H1 (cell line): ENCODE measurements around the gene CPTP. TPM values are rescaled to one million over a fixed set of nuclear protein-coding genes. Genes with fewer than 3 reads are reported as not detected.

Experiments
- CTCF ChIA-PET: fragments of 300-600 bp; sonication (Branson Sonifier 250); formaldehyde crosslinking; loops from one replicate; lab custom pipeline; 2021; ENCODE audit not compliant: partially characterized antibody; lab: Charles Lee
- POLR2A ChIA-PET: fragments of 300-600 bp; sonication (Branson Sonifier 250); formaldehyde crosslinking; loops from one replicate; lab custom pipeline; 2021; ENCODE audit warnings: inconsistent platforms; ENCODE audit not compliant: partially characterized antibody; lab: Charles Lee
- DNase-seq, 2 experiments: peaks; one replicate each; pipeline versions ENCODE4 v3.0.0 to v3.0.0-alpha.2; 2010 to 2022; ENCODE audit warnings: low spot score in 2 of 2, low read depth in 1 of 2, mixed read lengths in 1 of 2
- FAIRE-seq: peaks from 2 replicates; lab custom pipeline; 2011; peaks lifted over from hg19 to GRCh38; lab: Jason Lieb, UNC
- H2AFZ ChIP-seq: 2 replicates; pipeline ENCODE4 v1.8.1; 2012; ENCODE audit warnings: low read length, inconsistent platforms
- H2AK5ac ChIP-seq: 2 replicates; pipeline ENCODE4 v1.6.1; 2013; ENCODE audit warnings: low read depth, low read length
- H2BK120ac ChIP-seq: replicated peaks from 2 replicates; pipeline ENCODE3; 2013; ENCODE audit warnings: low read depth, low read length, inconsistent platforms
- H2BK12ac ChIP-seq: 2 replicates; pipeline ENCODE4 v1.6.1; 2013; ENCODE audit warnings: low read depth, low read length
- H2BK15ac ChIP-seq: 2 replicates; pipeline ENCODE4 v1.6.1; 2013; ENCODE audit warnings: low read length
- H2BK20ac ChIP-seq: 2 replicates; pipeline ENCODE4 v1.6.1; 2013; ENCODE audit warnings: low read length
- H2BK5ac ChIP-seq: 2 replicates; pipeline ENCODE4 v1.6.1; 2013; ENCODE audit warnings: low read depth, low read length
- H3K14ac ChIP-seq: 2 replicates; pipeline ENCODE4 v1.6.1; 2013; ENCODE audit warnings: inconsistent platforms; ENCODE audit not compliant: insufficient read length
- H3K18ac ChIP-seq: 2 replicates; pipeline ENCODE4 v1.6.1; 2013; ENCODE audit warnings: low read length; ENCODE audit errors: extremely low read depth
- H3K23ac ChIP-seq: 2 replicates; pipeline ENCODE4 v1.6.1; 2013; ENCODE audit warnings: inconsistent platforms; ENCODE audit not compliant: insufficient read length
- H3K23me2 ChIP-seq: 2 replicates; pipeline ENCODE4 v1.6.1; 2013; ENCODE audit warnings: low read depth, low read length
- H3K27ac ChIP-seq: 2 replicates; pipeline ENCODE4 v1.6.1; 2011; ENCODE audit warnings: low read depth, low read length, inconsistent platforms
- H3K27me3 ChIP-seq, 4 experiments: replicated peaks in 1 of 4; 1 replicate in 1 of 4; 2 replicates in 3 of 4; pipeline versions ENCODE4 v1.6.1 to v1.8.1; 2011 to 2013; ENCODE audit warnings: low read length in 3 of 4, mild to moderate bottlenecking in 3 of 4, inconsistent platforms in 2 of 4, mixed read lengths in 2 of 4, moderate library complexity in 1 of 4; ENCODE audit not compliant: control insufficient read depth in 3 of 4, insufficient read depth in 3 of 4; ENCODE audit errors: extremely low read depth in 1 of 4
- H3K36me3 ChIP-seq, 4 experiments: 2 replicates each; pipeline versions ENCODE4 v1.6.1 to v1.8.1; 2011 to 2013; ENCODE audit warnings: mild to moderate bottlenecking in 4 of 4, low read length in 3 of 4, moderate library complexity in 2 of 4, control low read depth in 1 of 4, inconsistent platforms in 1 of 4; ENCODE audit not compliant: insufficient read depth in 4 of 4, control insufficient read depth in 2 of 4
- H3K4ac ChIP-seq: replicated peaks from 2 replicates; pipeline ENCODE3; 2013; ENCODE audit warnings: low read length, low read depth, mixed read lengths, inconsistent platforms; ENCODE audit not compliant: insufficient read length
- H3K4me1 ChIP-seq, 4 experiments: replicated peaks in 1 of 4; 1 replicate in 1 of 4; 2 replicates in 3 of 4; pipeline versions ENCODE4 v1.6.1 to v1.8.1; 2011 to 2013; ENCODE audit warnings: low read length in 3 of 4, inconsistent platforms in 2 of 4, mixed read lengths in 1 of 4; ENCODE audit not compliant: insufficient read depth in 4 of 4, control insufficient read depth in 3 of 4
- H3K4me2 ChIP-seq, 2 experiments: 2 replicates each; pipeline versions ENCODE4 v1.6.1 to v1.8.1; 2011 to 2013; ENCODE audit warnings: low read depth in 2 of 2, low read length in 2 of 2, control low read depth in 1 of 2, inconsistent platforms in 1 of 2, mild to moderate bottlenecking in 1 of 2; ENCODE audit not compliant: insufficient read depth in 1 of 2
- H3K4me3 ChIP-seq, 4 experiments: fragments of 200-600, 300-600 bp in 1 of 4; sonication (generic), shearing (Covaris generic), sonication (Bioruptor Twin) in 1 of 4; 2 replicates each; pipeline versions ENCODE4 v1.5.1 to v1.8.1; 2011 to 2016; ENCODE audit warnings: low read length in 4 of 4, low read depth in 3 of 4, control low read depth in 2 of 4, inconsistent platforms in 2 of 4, mild to moderate bottlenecking in 2 of 4, mixed read lengths in 1 of 4, moderate library complexity in 1 of 4; ENCODE audit not compliant: insufficient read depth in 2 of 4; ENCODE audit errors: extremely low read depth in 1 of 4
- H3K56ac ChIP-seq: replicated peaks from 2 replicates; pipeline ENCODE3; 2013; ENCODE audit warnings: low read depth, mild to moderate bottlenecking, mixed read lengths, low read length, inconsistent platforms; ENCODE audit not compliant: insufficient read length
- H3K79me1 ChIP-seq: 2 replicates; pipeline ENCODE4 v1.6.1; 2013; ENCODE audit warnings: low read depth, low read length, control low read depth
- H3K79me2 ChIP-seq, 2 experiments: 2 replicates each; pipeline versions ENCODE4 v1.6.1 to v1.8.1; 2012 to 2013; ENCODE audit warnings: low read length in 2 of 2, mild to moderate bottlenecking in 2 of 2, inconsistent platforms in 1 of 2; ENCODE audit not compliant: insufficient read depth in 2 of 2, control insufficient read depth in 1 of 2
- H3K9ac ChIP-seq, 4 experiments: replicated peaks in 1 of 4; 1 replicate in 1 of 4; 2 replicates in 3 of 4; pipeline versions ENCODE4 v1.6.1 to v1.8.1; 2011 to 2013; ENCODE audit warnings: low read depth in 3 of 4, low read length in 3 of 4, control low read depth in 2 of 4, mild to moderate bottlenecking in 2 of 4, moderate library complexity in 2 of 4, inconsistent platforms in 1 of 4; ENCODE audit errors: extremely low read depth in 1 of 4
- H3K9me3 ChIP-seq, 2 experiments: 2 replicates each; pipeline versions ENCODE4 v1.6.1 to v1.8.1; 2012 to 2013; ENCODE audit warnings: mild to moderate bottlenecking in 2 of 2, moderate library complexity in 2 of 2, control low read depth in 1 of 2, inconsistent platforms in 1 of 2, low read depth in 1 of 2, low read length in 1 of 2, mixed read lengths in 1 of 2; ENCODE audit not compliant: insufficient read depth in 2 of 2
- H4K20me1 ChIP-seq, 2 experiments: replicated peaks in 1 of 2; 2 replicates each; pipeline versions ENCODE3 to v1.8.1; 2011 to 2013; ENCODE audit warnings: inconsistent platforms in 2 of 2, low read length in 2 of 2, mild to moderate bottlenecking in 1 of 2; ENCODE audit not compliant: insufficient read depth in 2 of 2, control insufficient read depth in 1 of 2
- H4K5ac ChIP-seq: 2 replicates; pipeline ENCODE4 v1.6.1; 2013; ENCODE audit warnings: low read length, low read depth, mixed read lengths, inconsistent platforms; ENCODE audit not compliant: insufficient read length
- H4K8ac ChIP-seq: 2 replicates; pipeline ENCODE4 v1.8.0; 2013; ENCODE audit warnings: mild to moderate bottlenecking, moderate library complexity, low read length, inconsistent platforms; ENCODE audit not compliant: insufficient read depth; ENCODE audit errors: extremely low read depth
- H4K91ac ChIP-seq: replicated peaks from 2 replicates; pipeline ENCODE3; 2013; ENCODE audit warnings: low read length, mixed read lengths, inconsistent platforms; ENCODE audit not compliant: insufficient read length
- ATF2 ChIP-seq: IDR thresholded peaks from 2 replicates; pipeline ENCODE4 v1.6.1; 2012; ENCODE audit warnings: low read length, inconsistent platforms
- CHD2 ChIP-seq: IDR thresholded peaks from 2 replicates; pipeline ENCODE4 v1.6.1; 2012; ENCODE audit warnings: low read length, improper control_type of control experiment
- EGR1 ChIP-seq: IDR thresholded peaks from 2 replicates; pipeline ENCODE4 v1.6.1; 2011; ENCODE audit warnings: low read depth, low read length, borderline replicate concordance
- EP300 ChIP-seq, 2 experiments: IDR thresholded peaks; 1 replicate in 1 of 2; 2 replicates in 1 of 2; pipeline ENCODE4 v1.6.1; 2011 to 2012; ENCODE audit warnings: low read depth in 2 of 2, low read length in 2 of 2, mild to moderate bottlenecking in 2 of 2, borderline replicate concordance in 1 of 2, inconsistent platforms in 1 of 2, moderate library complexity in 1 of 2
- GABPA ChIP-seq: IDR thresholded peaks from 2 replicates; pipeline ENCODE4 v1.6.1; 2011; ENCODE audit warnings: mild to moderate bottlenecking, low read length, moderate library complexity, borderline replicate concordance; ENCODE audit not compliant: insufficient read depth
- JUND ChIP-seq: IDR thresholded peaks from 2 replicates; pipeline ENCODE4 v1.6.1; 2011; ENCODE audit warnings: mild to moderate bottlenecking, improper control_type of control experiment, low read length
- POU5F1 ChIP-seq: IDR thresholded peaks from 2 replicates; pipeline ENCODE4 v1.6.1; 2011; ENCODE audit warnings: low read depth, mild to moderate bottlenecking, low read length, moderate library complexity
- RAD21 ChIP-seq, 2 experiments: IDR thresholded peaks in 1 of 2; conservative IDR thresholded peaks in 1 of 2; 2 replicates each; pipeline ENCODE4 v1.6.1; 2011; ENCODE audit warnings: low read depth in 2 of 2, low read length in 2 of 2, improper control_type of control experiment in 1 of 2, inconsistent platforms in 1 of 2, mild to moderate bottlenecking in 1 of 2, moderate library complexity in 1 of 2
- WGBS, 2 experiments: shearing (Covaris generic) in 1 of 2; methylation state at CpG; one replicate each; pipeline versions ENCODE4 v1.1.6 to v1.1.7; 2013 to 2015; ENCODE audit warnings: low lambda C conversion rate in 2 of 2, mixed read lengths in 2 of 2, inconsistent platforms in 1 of 2, low coverage in 1 of 2, missing lambda C conversion rate in 1 of 2; ENCODE audit not compliant: insufficient replicate concordance in 2 of 2, insufficient coverage in 1 of 2, insufficient read length in 1 of 2; ENCODE audit errors: extremely low coverage in 1 of 2, missing lambda C conversion rate in 1 of 2; 5-methylcytosine and 5-hydroxymethylcytosine counted together
- polyA plus RNA-seq, 7 experiments: library from polyadenylated mRNA; depleted of rRNA in 3 of 7; stranded (reverse) in 5 of 7; unstranded in 2 of 7; fragments of >200 nt in 5 of 7; fragments of 200-250 nt in 2 of 7; gene quantifications; 1 replicate in 5 of 7; 2 replicates in 1 of 7; 4 replicates in 1 of 7; pipeline versions ENCODE4 v1.2.1 to v1.2.3, GENCODE V29; 2011 to 2013; ENCODE audit warnings: missing spikeins in 2 of 7, mixed read lengths in 2 of 7
- total RNA-seq: library from RNA; stranded (reverse); fragmentation: NEBNext Ultra II Directional; extraction: Animal tissue kit (Norgen Biotek cat#: 25700); gene quantifications from 2 replicates; pipeline ENCODE4 v1.2.1, GENCODE V29; 2021

CPTP gene
- total and polyA plus RNA-seq, 2 of the 8 experiments (the other 6 are each of a cell fraction or from before 2014, with no cell fraction given) = 8.1 to 10.6 TPM

GRCh38 chr1:1284221-1285101 is 40.1 kb upstream of the CPTP start:
- H3K79me2 ChIP-seq = no peaks in the 10 kb centered on the region
- TF ChIP-seq GABPA (no peak), POU5F1 (no peak), JUND (no peak), RAD21 (IDR thresholded peaks at IDR 0.05 in 1 of 2, conservative IDR thresholded peaks at IDR 0.05 in 1 of 2; ENCODE audit: low read depth in 2 of 2, low read length in 2 of 2) (no peak), ATF2 (no peak), CHD2 (no peak), EP300 (IDR thresholded peaks at IDR 0.05; ENCODE audit: borderline replicate concordance in 1 of 2, low read depth in 2 of 2, low read length in 2 of 2) (no peak), EGR1 (no peak)

More at GRCh38 chr1:1284221-1285101, 40.1 kb upstream of the CPTP start:
- DNase-seq = peak in 1 of 2 experiments; percentile 54
- H2BK5ac ChIP-seq = no peak overlapping the region
- no peak for FAIRE-seq
- H2BK15ac ChIP-seq = no peak overlapping the region
- peak overlapping the region; percentile 68; the same call in 1 of the 2 replicates for H4K8ac ChIP-seq
- H3K9me3 ChIP-seq = peaks cover 0 to 2% of the 10 kb centered on the region in 2 experiments; a peak in 1 of 4 replicates
- H3K27me3 ChIP-seq = no peaks in the 10 kb centered on the region
- no peak overlapping the region for H3K14ac ChIP-seq
- no peak overlapping the region for H3K4ac ChIP-seq
- no peak overlapping the region for H3K9ac ChIP-seq
- no peak overlapping the region for H3K56ac ChIP-seq
- no peaks in the 10 kb centered on the region for H3K79me1 ChIP-seq
- H2BK12ac ChIP-seq = peak overlapping the region; percentile 50; the same call in 1 of the 2 replicates
- POLR2A ChIA-PET = interaction anchor here (0.9 to 2.6 kb wide), 2 partner anchors 10 to 43 kb away, joined by 4 to 12 read pairs; partner anchors contain the start of gene UBE2J2
- H2AFZ ChIP-seq = no peak overlapping the region
- no peak overlapping the region for H2BK20ac ChIP-seq
- H3K18ac ChIP-seq = no peak overlapping the region
- no peak overlapping the region for H3K4me3 ChIP-seq
- no peaks in the 10 kb centered on the region for H3K36me3 ChIP-seq
- H3K27ac ChIP-seq = no peak overlapping the region
- H4K20me1 ChIP-seq = no peaks in the 10 kb centered on the region
- H4K91ac ChIP-seq = no peak overlapping the region
- no peak overlapping the region for H4K5ac ChIP-seq
- H3K23me2 ChIP-seq = no peaks in the 10 kb centered on the region
- H3K23ac ChIP-seq = no peak overlapping the region
- 91% methylated on average over 20 of the region's 32 CpGs; no CpG with 5 or more reads in 1 of the 2 experiments for WGBS, 2 experiments
- CTCF ChIA-PET = interaction anchor here (0.6 to 1.8 kb wide), 11 partner anchors 9 to 162 kb away, joined by 3 to 5 read pairs (median 3); no protein-coding TSS in a partner anchor
- peaks cover 0 to 2% (median under 1%) of the 10 kb centered on the region in 4 experiments; a peak in 1 of 7 replicates for H3K4me1 ChIP-seq
- H2AK5ac ChIP-seq = 0 out of 2 replicates have a peak overlapping the region, but pooled peaks have one; percentile 39
- no peak overlapping the region for H3K4me2 ChIP-seq
- H2BK120ac ChIP-seq = no peak overlapping the region
